Fibroblast of lung (primary cell): ENCODE data around the gene RRAD.

Experiments used
- CTCF ChIP-seq, 2 donors: IDR thresholded peaks in 1 of 2; conservative IDR thresholded peaks in 1 of 2; 1 replicate in 1 of 2; 2 replicates in 1 of 2; pipeline ENCODE4 v1.5.1; 2011 to 2012; ENCODE audit warnings: low read length in 2 of 2, control low read depth in 1 of 2, inconsistent platforms in 1 of 2, low read depth in 1 of 2, mild to moderate bottlenecking in 1 of 2
- EZH2 ChIP-seq: IDR thresholded peaks from 2 replicates; pipeline ENCODE4 v1.5.1; 2012; ENCODE audit warnings: low read length, control low read depth, mild to moderate bottlenecking; ENCODE audit errors: missing control alignments

GRCh38 chr16:66872559-66872942 is 52.8 kb downstream of the RRAD start:
- TF ChIP-seq CTCF (conservative IDR thresholded peaks at IDR 0.05 in 1 of 2, IDR thresholded peaks at IDR 0.05 in 1 of 2; ENCODE audit: low read depth in 1 of 2, low read length in 2 of 2) (no peak), EZH2 (no peak)
